ENCODE results near the gene ARHGAP25. TPM values are rescaled to one million over a fixed set of nuclear protein-coding genes. Genes with fewer than 3 reads are reported as not detected.

The ARHGAP25 gene
- total RNA-seq, 4 donors from 2014 or later, result 2.2 to 11.6 (median 7.2) TPM

GRCh38 chr2:68828887-68829708 lies 94.5 kb downstream of the ARHGAP25 start:
- H3K27me3 ChIP-seq, result no peaks in the 10 kb centered on the region
- WGBS, 2 donors (ENCODE audit: low coverage in 1 of 2), result 0 to 1% methylated on average over 6 to 10 of the region's 10 CpGs
- in situ Hi-C loops (cut with MboI; ENCODE audit: low pct_ligation_motif_present in 1 of 4, low pct_unique_long_range_greater_than_20kb in 1 of 4, low sequenced_read_pairs in 3 of 4) (no loop called here), intact Hi-C loops (cut with DNase I; ENCODE audit: low total_unique reads) (no loop called here)
- H3K27ac ChIP-seq, result peak overlapping the region; percentile 72 to 80 (median 74)
- no peak for TF ChIP-seq EP300 (IDR thresholded peaks at IDR 0.05; ENCODE audit: low read depth)
- no peak for TF ChIP-seq POLR2A (IDR thresholded peaks at IDR 0.05)
- TF ChIP-seq POLR2AphosphoS5 (IDR thresholded peaks at IDR 0.05), result peak; percentile 71 to 77 (median 77)
- TF ChIP-seq CTCF (IDR thresholded peaks at IDR 0.05), result peak in 3 of 5 experiments; percentile 3 to 42 (median 8)
- peak; percentile 93 for DNase-seq
- peaks cover 21 to 38% (median 28%) of the 10 kb centered on the region in 4 donors for H3K4me1 ChIP-seq
- no peaks in the 10 kb centered on the region for H3K36me3 ChIP-seq
- no peaks in the 10 kb centered on the region for H3K9me3 ChIP-seq
- H3K4me3 ChIP-seq, result no peak overlapping the region

- TF ChIP-seq POLR2A (IDR thresholded peaks at IDR 0.05) (no peak), POLR2AphosphoS5 (IDR thresholded peaks at IDR 0.05) (no peak)
- intact Hi-C loops (cut with DNase I; ENCODE audit: low total_unique reads) (no loop called here), in situ Hi-C loops (cut with MboI; ENCODE audit: low pct_ligation_motif_present in 1 of 4, low pct_unique_long_range_greater_than_20kb in 1 of 4, low sequenced_read_pairs in 3 of 4) (no loop called here)
- Histone ChIP-seq H3K4me3 (no peak overlapping the region), H3K27ac (peak overlapping the region; percentile 72 to 80 (median 74)), H3K36me3 (no peaks in the 10 kb centered on the region), H3K9me3 (no peaks in the 10 kb centered on the region), H3K4me1 (peaks cover 21 to 38% (median 28%) of the 10 kb centered on the region in 4 donors), H3K27me3 (no peaks in the 10 kb centered on the region)
- no peak for DNase-seq
- WGBS, 2 donors (ENCODE audit: low coverage in 1 of 2), result 36 to 59% methylated on average over 2 of the region's 2 CpGs
Measured at GRCh38 chr2:68829749-68830148, 95.1 kb downstream of the ARHGAP25 start.

- in situ Hi-C loops (cut with MboI; ENCODE audit: low pct_ligation_motif_present in 1 of 4, low pct_unique_long_range_greater_than_20kb in 1 of 4, low sequenced_read_pairs in 3 of 4), result no loop called here
- WGBS, 2 donors (ENCODE audit: low coverage in 1 of 2), result 66% methylated on average over 3 of the region's 3 CpGs; no CpG with 5 or more reads in 1 of the 2 donors
- intact Hi-C loops (cut with DNase I; ENCODE audit: low total_unique reads), result no loop called here
Measured at GRCh38 chr2:68831686-68832232, 97.1 kb downstream of the ARHGAP25 start.

GRCh38 chr2:68832233-68832869 lies 97.7 kb downstream of the ARHGAP25 start:
- H3K4me1 ChIP-seq, result peaks cover 21 to 38% (median 28%) of the 10 kb centered on the region in 4 donors
- H3K36me3 ChIP-seq, result no peaks in the 10 kb centered on the region
- TF ChIP-seq CTCF (IDR thresholded peaks at IDR 0.05) (no peak), POLR2AphosphoS5 (IDR thresholded peaks at IDR 0.05) (peak in 2 of 3 donors; percentile 5 to 29)
- DNase-seq, result peak; percentile 56
- in situ Hi-C loops (cut with MboI; ENCODE audit: low pct_ligation_motif_present in 1 of 4, low pct_unique_long_range_greater_than_20kb in 1 of 4, low sequenced_read_pairs in 3 of 4) (no loop called here), intact Hi-C loops (cut with DNase I; ENCODE audit: low total_unique reads) (no loop called here)
- H3K27me3 ChIP-seq, result no peaks in the 10 kb centered on the region
- peak overlapping the region; percentile 64 to 81 (median 78) for H3K27ac ChIP-seq
- 58 to 83% methylated on average over 1 to 8 of the region's 8 CpGs for WGBS, 2 donors (ENCODE audit: low coverage in 1 of 2)
- no peaks in the 10 kb centered on the region for H3K9me3 ChIP-seq
- H3K4me3 ChIP-seq, result no peak overlapping the region

More at GRCh38 chr2:68831686-68832232, 97.1 kb downstream of the ARHGAP25 start:
- H3K36me3 ChIP-seq, result no peaks in the 10 kb centered on the region
- H3K9me3 ChIP-seq, result no peaks in the 10 kb centered on the region
- peaks cover 21 to 38% (median 28%) of the 10 kb centered on the region in 4 donors for H3K4me1 ChIP-seq
- H3K4me3 ChIP-seq, result no peak overlapping the region
- no peak for TF ChIP-seq CTCF (IDR thresholded peaks at IDR 0.05)
- no peak for TF ChIP-seq POLR2AphosphoS5 (IDR thresholded peaks at IDR 0.05)
- TF ChIP-seq EP300 (IDR thresholded peaks at IDR 0.05; ENCODE audit: low read depth), result no peak
- TF ChIP-seq POLR2A (IDR thresholded peaks at IDR 0.05), result no peak
- no peaks in the 10 kb centered on the region for H3K27me3 ChIP-seq
- H3K27ac ChIP-seq, result peak overlapping the region; percentile 64 to 81 (median 78)
- no peak for DNase-seq
